ENCODE data around the gene GUCA2B.

The GUCA2B gene

DNA sequence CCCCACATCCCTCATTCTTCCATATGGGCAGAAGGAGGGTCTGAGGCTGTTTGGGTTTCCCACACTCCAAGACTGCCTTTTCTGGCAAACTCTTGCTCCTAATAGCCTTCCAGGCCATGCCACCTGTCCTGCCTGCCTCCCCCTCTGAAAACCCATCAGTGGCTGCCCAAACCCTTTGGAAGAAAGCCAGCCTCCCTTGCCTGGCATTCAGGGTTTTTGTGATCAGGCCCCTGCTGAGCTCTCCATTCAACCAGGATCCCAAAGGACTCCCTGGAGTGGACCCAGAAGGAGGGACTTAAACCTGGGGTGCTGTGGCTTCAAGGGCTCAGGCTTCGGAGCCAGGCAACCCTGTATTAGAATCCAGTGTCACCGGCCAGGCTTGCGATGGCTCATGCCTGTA, 15.6 kb downstream of the GUCA2B start:
- no peak for DNase-seq

GRCh38 chr1:42170779-42171621, 17.8 kb downstream of the GUCA2B start:
- DNase-seq: no peak

DNA sequence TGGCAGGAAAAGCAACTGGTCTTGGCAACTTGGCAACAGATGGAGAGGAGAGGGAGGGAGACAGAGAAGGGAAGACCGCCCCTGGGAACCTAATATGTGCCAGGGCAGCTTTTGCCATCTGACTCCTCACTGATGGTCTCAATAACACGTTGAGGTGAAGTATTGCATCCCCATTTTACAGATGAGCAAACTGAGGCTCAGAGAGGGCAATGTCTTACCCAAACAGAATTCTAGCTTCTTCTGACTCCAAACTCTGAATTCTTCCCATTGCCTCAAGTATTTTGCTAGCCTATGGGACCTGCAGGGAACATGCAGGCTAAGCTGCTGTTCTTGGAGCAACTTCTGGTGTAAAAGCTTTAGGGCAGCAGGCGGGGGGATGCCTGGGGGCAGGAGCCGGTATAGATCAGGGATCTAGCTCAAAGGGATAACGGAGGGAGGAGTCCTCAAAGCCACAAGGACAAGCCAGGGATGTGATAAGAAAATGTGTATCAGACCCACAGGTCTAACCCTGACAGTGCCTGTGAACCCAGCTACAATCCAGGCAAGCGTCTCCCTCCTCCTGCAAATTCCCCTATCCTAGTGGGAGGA, 18.6 kb downstream of the GUCA2B start:
- DNase-seq: no peak

DNA sequence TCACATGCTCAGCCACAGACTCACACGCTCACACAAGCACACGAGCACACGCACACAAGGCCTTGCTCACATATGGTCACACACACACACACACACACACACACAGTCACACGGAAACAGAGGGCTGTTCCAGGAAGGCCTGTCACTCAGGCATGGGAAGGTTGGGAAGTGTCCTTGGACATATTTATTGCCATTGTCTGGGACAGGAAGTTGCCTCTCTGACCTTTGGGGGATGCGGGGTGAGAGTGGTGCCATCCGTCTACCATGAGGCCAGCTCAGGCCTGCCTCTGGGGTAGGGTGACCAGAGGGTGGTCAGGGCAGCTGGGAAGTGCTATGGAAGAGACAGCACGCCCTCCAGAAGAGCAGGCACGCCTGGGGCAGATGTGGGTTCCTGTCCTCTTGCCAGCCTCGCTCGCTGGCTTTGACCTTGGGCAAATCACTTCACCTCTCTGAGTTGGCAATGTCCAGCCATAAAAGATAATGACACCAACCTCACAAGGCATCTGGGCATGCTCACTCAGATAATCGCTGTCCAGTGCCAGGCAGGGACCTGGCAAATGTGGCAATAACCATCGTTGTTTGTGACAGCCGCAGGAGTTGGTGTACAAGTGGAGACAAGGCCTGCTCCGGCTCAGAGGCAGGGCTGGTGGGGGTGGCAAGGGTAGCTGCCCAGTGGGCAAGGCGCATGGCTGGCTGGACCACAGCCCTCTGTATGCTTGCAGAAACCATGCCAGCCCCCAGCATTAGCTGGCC, 19.3 kb downstream of the GUCA2B start:
- DNase-seq: no peak

DNA sequence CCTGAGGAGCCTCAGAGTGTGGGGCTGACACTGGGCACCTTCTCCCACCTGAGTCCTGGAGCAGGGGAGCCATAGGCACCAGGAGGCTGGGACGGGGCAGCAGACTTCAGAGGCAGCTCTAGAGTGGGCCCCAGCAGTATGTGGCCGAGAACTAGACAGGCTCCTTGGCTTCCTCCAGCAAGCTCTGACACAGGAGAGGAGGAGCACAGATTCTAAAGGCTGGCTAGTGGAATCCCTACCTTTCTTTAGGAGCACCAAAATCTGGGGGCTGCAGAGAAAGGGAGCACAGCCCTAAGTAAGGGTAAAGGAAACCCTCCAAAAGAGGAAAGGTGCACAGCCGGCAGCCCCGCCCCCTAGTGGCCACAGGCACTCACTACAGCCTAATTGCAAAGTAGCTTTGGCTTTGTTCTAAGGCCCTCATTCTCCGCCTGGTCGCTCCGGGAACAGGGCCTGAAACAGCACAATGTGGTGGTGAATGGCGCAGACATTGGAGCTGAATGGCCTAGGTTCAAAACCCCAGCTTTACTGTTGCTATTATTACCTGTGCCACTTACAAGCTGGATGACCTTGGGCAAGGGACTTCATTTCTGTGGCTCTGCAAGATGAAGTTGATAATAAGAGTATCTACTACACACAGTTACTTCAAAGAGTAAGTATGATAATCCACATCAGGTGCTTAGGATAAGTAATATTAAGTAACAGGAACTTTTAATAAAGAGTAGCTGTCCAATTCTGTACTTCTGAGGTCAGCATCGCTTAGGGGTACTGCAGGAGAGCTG, 20.1 kb downstream of the GUCA2B start:
- DNase-seq: no peak

- DNase-seq: no peak
These were observed 20.9 kb downstream of the GUCA2B start for GRCh38 chr1:42173961-42174735.

DNA sequence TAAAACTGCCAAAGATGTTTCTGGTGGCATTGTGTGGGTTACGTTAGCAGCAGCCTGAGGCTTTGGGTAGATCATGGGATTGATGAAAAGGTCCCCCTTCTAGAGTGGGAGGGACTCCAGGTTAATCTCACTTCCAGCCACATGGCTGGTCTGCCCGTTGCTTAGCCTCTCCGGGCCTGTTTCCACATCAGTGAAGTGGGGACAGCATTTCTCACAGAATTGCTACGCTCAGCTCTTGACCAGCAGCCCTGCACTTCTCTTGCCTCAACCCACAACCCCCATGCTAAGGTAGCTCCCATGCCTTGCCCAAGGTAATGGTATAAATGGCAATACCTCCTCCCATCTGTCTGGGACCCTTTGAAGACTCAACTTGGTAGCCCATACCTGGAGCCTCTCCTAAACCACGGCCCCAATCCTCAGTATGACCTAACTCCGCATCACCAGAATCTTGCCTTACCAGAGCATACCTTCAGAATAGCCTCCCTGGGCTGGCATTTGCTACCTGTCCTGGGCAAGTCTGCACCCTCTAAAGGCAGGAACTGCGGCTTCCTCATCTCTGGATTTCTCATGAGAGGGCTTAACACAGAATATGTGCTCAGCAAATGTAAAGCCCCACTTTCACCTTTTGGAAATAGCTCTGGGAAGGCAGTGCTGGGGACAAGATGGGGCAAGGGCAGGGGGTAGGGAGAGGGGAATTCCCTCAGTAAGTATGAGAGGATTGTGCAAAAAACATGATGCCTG, 22.3 kb downstream of the GUCA2B start:
- DNase-seq: no peak

DNA sequence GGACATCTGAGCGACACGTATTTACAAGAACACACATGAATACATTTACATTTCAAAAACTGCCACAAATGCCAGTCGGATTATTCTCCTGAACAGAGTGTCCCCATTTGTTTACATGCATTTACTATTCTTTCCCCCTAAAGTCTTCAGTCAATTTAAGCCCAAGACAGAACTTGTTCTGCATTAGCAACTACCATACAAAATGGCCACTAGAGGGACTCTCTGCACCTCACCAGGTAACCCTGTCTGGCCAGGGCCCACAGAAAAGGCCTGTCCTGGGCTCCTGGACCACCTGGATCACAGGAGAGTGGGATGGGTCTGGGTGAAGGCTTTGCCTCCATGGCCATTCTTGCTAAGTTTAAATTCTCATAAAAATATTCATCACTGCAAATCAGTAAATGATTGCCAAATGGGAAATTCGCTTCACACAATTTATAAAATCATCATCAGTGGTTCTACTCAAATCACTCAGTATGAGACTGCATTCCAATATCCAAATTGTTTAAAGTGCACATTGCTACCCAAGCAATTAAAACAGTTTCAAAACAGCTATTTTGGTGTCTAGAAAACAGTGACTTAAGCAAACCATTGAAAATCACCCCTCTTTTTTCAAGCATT, 23.8 kb downstream of the GUCA2B start:
- no peak for DNase-seq

- no peak for DNase-seq
These were observed 24.4 kb downstream of the GUCA2B start for GRCh38 chr1:42177541-42177981.

GRCh38 chr1:42178249-42178648, 25.0 kb downstream of the GUCA2B start:
- no peak for DNase-seq

DNA sequence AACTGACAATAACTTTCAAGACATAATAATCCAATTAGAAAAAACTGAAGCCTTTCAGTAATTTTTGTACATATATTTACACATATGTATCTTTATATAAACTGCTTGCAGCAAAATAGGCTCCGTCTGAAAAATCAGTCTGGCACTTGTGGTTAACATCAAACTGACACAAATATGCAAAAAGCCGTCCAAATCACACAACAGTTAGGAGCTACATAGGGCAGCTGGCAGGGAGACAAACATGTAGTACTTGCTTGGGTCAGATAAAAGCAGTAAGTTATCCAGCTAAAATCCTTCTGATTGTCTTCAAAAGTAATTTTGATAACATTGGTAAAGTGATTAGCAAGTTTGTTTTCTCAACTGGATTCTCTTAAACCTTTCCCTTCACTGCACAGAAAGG, 26.1 kb downstream of the GUCA2B start:
- no peak for DNase-seq

GRCh38 chr1:42179900-42180329, 26.7 kb downstream of the GUCA2B start:
- DNase-seq: no peak

DNA sequence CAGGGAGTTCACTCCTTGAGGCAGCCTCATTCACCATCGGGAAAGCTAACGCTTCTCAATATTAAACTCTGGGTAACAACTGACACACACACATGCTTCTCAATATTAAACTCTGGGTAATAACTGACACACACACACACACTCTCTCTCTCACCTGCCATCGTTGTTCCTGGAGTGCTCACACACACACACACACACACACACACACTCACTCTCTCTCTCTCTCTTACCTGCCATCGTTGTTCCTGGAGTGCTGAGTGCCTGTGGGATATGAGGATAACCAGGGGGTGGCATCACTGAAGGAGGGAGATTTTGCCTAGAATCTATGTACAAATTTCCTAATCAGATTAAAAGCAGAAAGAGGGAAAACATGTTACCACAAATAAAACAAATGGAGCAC, 28.5 kb downstream of the GUCA2B start:
- DNase-seq: no peak

- DNase-seq: no peak
These were observed 30.2 kb downstream of the GUCA2B start for GRCh38 chr1:42183210-42183956.

- DNase-seq: no peak
These were observed 30.7 kb downstream of the GUCA2B start for GRCh38 chr1:42183957-42184268.

DNA sequence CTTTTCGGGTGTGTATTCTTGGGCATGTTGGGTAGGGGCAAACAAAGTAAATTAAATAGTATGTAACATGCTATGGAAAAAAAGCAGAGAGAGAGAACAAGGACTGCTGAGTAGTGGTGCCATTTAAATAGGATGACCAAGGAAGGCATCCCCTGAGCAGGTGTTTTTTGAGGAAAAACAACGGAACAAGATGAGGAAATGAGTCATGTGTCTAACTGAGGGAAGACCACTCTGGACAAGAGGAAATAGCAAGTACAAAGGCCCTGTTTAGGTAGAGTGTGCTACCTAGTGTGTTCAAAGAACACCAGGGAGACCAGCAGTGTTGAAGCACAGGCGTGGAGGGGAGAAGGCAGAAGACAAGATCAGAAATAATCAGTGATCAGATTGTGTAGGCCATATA, 31.4 kb downstream of the GUCA2B start:
- DNase-seq: no peak

- no peak for DNase-seq
These were observed 32.9 kb downstream of the GUCA2B start for GRCh38 chr1:42186152-42186551.

DNA sequence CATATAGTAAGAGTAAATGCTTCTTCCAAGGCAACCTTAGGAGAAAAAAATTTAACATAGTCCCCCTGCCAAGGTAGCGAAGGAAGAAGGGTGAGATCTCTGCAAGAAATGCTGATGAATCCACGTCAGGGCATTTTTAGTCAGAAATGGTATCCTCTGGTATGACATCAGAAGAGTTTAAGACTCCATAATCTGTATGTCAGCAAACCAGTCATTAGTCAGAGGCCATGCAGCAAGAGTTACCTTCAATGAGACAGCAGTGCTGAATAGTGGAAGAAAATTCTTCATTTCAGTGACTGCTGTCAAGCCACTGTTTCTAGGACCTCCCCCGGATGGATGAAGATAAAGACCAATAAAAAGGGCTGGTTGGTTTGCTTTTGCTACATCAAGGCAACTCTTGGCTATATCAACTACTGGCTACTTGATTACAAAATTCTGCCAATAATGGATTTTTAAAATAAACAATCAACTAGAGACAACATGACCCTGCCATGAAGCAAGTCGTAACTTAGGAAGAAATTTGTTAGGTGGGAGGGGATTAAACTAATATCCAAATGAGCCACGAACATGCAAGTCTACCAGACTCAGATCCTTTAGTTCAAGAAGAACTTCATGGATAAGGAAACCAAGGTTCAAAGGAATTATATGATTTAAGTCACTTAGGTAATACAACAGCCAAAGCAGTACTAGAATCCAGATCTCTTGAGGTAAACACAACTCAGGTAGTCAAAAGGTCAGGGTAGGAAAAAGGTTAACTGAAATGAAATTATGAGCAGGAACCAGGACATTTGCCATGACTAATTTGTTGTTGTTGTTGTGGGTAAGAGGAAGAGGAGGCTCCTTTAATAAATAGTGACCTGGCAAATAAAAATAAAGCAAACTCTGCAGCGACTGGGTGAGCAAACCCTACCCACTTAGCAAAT, 37.0 kb downstream of the GUCA2B start:
- DNase-seq: no peak

DNA sequence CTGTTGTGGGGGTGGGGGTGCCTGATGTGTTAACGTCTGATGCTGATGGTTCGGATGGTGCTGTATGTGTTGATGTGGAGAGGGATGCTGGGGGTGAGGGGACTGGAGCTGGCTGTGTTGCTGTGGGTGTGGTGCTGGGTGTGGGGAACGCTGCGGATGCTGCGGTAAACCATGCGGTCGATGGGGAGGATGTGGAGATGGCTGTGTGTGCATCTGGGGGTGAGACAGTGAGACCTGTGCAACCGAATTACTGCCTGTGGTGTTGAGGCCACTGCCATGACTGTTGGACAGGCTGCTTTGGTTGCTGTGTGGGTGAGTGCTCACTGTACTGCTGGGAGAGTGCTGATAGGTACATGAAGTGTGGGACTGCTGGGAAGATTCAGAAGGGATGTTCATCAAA, 38.1 kb downstream of the GUCA2B start:
- no peak for DNase-seq

Measured in NCI-H510A (cell line).